Psoas muscle (tissue), 8 donors: ENCODE results near the gene C5orf63. TPM values are rescaled to one million over a fixed set of nuclear protein-coding genes. Genes with fewer than 3 reads are reported as not detected.
"Not testable (repeated sequence)": the region's sequence is repeated elsewhere in the genome, so short reads cannot be mapped to it uniquely, and the experiment has no call there.

Experiments
- ATAC-seq, 4 donors: fragments of 200-7000 bp; cut with Tn5 transposase; one replicate each; pipeline ENCODE4 v1.9.1; 2020; ENCODE audit warnings: moderate library complexity in 3 of 4, mild to moderate bottlenecking in 2 of 4
- DNase-seq, 2 donors: peaks; one replicate each; pipeline ENCODE4 v3.0.0-alpha.2; 2020
- H3K27ac ChIP-seq: fragments of 200-600 bp; one replicate; pipeline ENCODE4 v1.8.0; 2022
- H3K27me3 ChIP-seq, 3 donors: fragments of 200-600 bp in 1 of 3; one replicate each; pipeline versions ENCODE4 v1.6.1 to v1.8.0; 2013 to 2022; ENCODE audit warnings: low read length in 2 of 3, mild to moderate bottlenecking in 2 of 3, moderate library complexity in 1 of 3; ENCODE audit not compliant: insufficient read depth in 3 of 3
- H3K36me3 ChIP-seq, 2 donors: fragments of 200-600 bp in 1 of 2; one replicate each; pipeline versions ENCODE4 v1.6.1 to v1.8.0; 2013 to 2022; ENCODE audit warnings: low read depth in 1 of 2, mild to moderate bottlenecking in 1 of 2, moderate library complexity in 1 of 2; ENCODE audit not compliant: insufficient read depth in 1 of 2
- H3K4me1 ChIP-seq: fragments of 200-600 bp; one replicate; pipeline ENCODE4 v1.8.0; 2022
- H3K4me3 ChIP-seq: fragments of 200-600 bp; one replicate; pipeline ENCODE4 v1.8.0; 2022; ENCODE audit warnings: mild to moderate bottlenecking
- H3K9me3 ChIP-seq: fragments of 200-600 bp; one replicate; pipeline ENCODE4 v1.8.0; 2022
- CTCF ChIP-seq: fragments of 200-600 bp; IDR thresholded peaks from one replicate; pipeline ENCODE4 v1.8.0; 2022; ENCODE audit warnings: antibody characterized with exemption
- WGBS, 3 donors: extraction: QIAGEN DNeasy Blood & Tissue Kit; methylation state at CpG; one replicate each; pipeline versions ENCODE4 v1.1.6 to v1.1.7; 2013; 5-methylcytosine and 5-hydroxymethylcytosine counted together
- intact Hi-C, 2 donors: fragments of 100-400 bp; cut with DNase I; formaldehyde crosslinking; loops; one replicate each; pipeline versions ENCODE4 v1.11.0 to v1.14.2; 2022
- polyA plus RNA-seq, 3 donors: library from polyadenylated mRNA; stranded (reverse); fragments of 200-250 nt; gene quantifications; one replicate each; pipeline ENCODE4 v1.2.3, GENCODE V29; 2013
- total RNA-seq, 4 donors: library from RNA; stranded (reverse); fragmentation: NEBNext Ultra II Directional in 2 of 4; extraction: Animal tissue kit (Norgen Biotek cat#: 25700) in 2 of 4; gene quantifications; one replicate each; pipeline versions ENCODE4 v1.2.1 to v1.2.4, GENCODE V29; 2021 to 2023
- donor health status: healthy with polysubstance abuse.
- donor health status: DM: no; HTN: no; CAD: no; lungs with moderate emphysema.
- donor health status: Bipolar disorder and iron deficiency.
- donor health status: healthy.
- donor health status: DM: yes; HTN: yes; CAD: no.
- donor health status: DM: no; HTN: no; CAD: no.
- donor health status: DM: no; HTN: no; CAD: no.
- donor health status: DM: yes; HTN: yes; CAD: no.

The C5orf63 gene
- total and polyA plus RNA-seq, 7 donors, result 2.4 to 7.6 (median 6.4) TPM

- Histone ChIP-seq H3K4me3 (no peak overlapping the region), H3K9me3 (no peaks in the 10 kb centered on the region), H3K27me3 (no peaks in the 10 kb centered on the region), H3K27ac (no peak overlapping the region), H3K4me1 (no peaks in the 10 kb centered on the region), H3K36me3 (peaks cover 4 to 25% of the 10 kb centered on the region in 2 donors)
- ATAC-seq (no peak), DNase-seq (no peak)
- no peak for TF ChIP-seq CTCF
- intact Hi-C loops, result no loop called here
- 90 to 94% (median 93%) methylated on average over 3 of the region's 3 CpGs for WGBS, 3 donors
Measured at GRCh38 chr5:127055880-127056653, 17.2 kb downstream of the C5orf63 start.

GRCh38 chr5:127053551-127053950 is 19.8 kb downstream of the C5orf63 start:
- H3K27me3 ChIP-seq, H3K4me1 ChIP-seq, intact Hi-C loops, DNase-seq, ATAC-seq, H3K27ac ChIP-seq, H3K9me3 ChIP-seq, H3K4me3 ChIP-seq: not testable (repeated sequence)
- 97 to 99% (median 97%) methylated on average over 6 of the region's 6 CpGs for WGBS, 3 donors
- peaks cover 4 to 24% of the 10 kb centered on the region in 2 donors for H3K36me3 ChIP-seq

GRCh38 chr5:127053049-127053448 is 20.3 kb downstream of the C5orf63 start:
- Histone ChIP-seq H3K9me3 (no peaks in the 10 kb centered on the region), H3K36me3 (peaks cover 4 to 21% of the 10 kb centered on the region in 2 donors), H3K4me3 (no peak overlapping the region), H3K4me1 (no peaks in the 10 kb centered on the region), H3K27ac (no peak overlapping the region), H3K27me3 (no peaks in the 10 kb centered on the region)
- DNase-seq, result no peak
- TF ChIP-seq CTCF, result no peak
- intact Hi-C loops, result no loop called here
- ATAC-seq, result no peak
- 81 to 90% (median 88%) methylated on average over 3 of the region's 3 CpGs for WGBS, 3 donors

GRCh38 chr5:127051591-127051990 is 21.7 kb downstream of the C5orf63 start:
- Histone ChIP-seq H3K4me3 (no peak overlapping the region), H3K36me3 (peaks cover 4 to 18% of the 10 kb centered on the region in 2 donors), H3K27ac (no peak overlapping the region), H3K27me3 (no peaks in the 10 kb centered on the region), H3K9me3 (no peaks in the 10 kb centered on the region), H3K4me1 (no peaks in the 10 kb centered on the region)
- TF ChIP-seq CTCF, result no peak
- ATAC-seq (no peak), DNase-seq (no peak)
- WGBS, 3 donors, result 87 to 96% (median 93%) methylated on average over 1 of the region's 1 CpG
- intact Hi-C loops, result no loop called here

- DNase-seq (no peak), ATAC-seq (no peak)
- WGBS, 3 donors, result 89 to 94% (median 91%) methylated on average over 4 of the region's 4 CpGs
Measured at GRCh38 chr5:127046343-127047072, 26.8 kb downstream of the C5orf63 start.

More at GRCh38 chr5:127046343-127047072, 26.8 kb downstream of the C5orf63 start:
- Histone ChIP-seq H3K36me3 (peaks cover 0 to 13% of the 10 kb centered on the region in 2 donors), H3K9me3 (no peaks in the 10 kb centered on the region), H3K27me3 (no peaks in the 10 kb centered on the region), H3K27ac (no peak overlapping the region), H3K4me1 (no peaks in the 10 kb centered on the region), H3K4me3 (no peak overlapping the region)
- intact Hi-C loops, result no loop called here
- no peak for TF ChIP-seq CTCF
